Skeletal muscle satellite cell (primary cell): ENCODE measurements around the gene TRIM71.
"Not testable (repeated sequence)": the region's sequence is repeated elsewhere in the genome, so short reads cannot be mapped to it uniquely, and the experiment has no call there.

Experiments
- H3K27me3 ChIP-seq: 2 replicates; pipeline ENCODE4 v1.7.0; 2013; ENCODE audit warnings: low read length; ENCODE audit not compliant: control insufficient read depth, insufficient read depth
- H3K36me3 ChIP-seq: 2 replicates; pipeline ENCODE4 v1.7.0; 2013; ENCODE audit warnings: mild to moderate bottlenecking, control low read depth, low read length; ENCODE audit not compliant: insufficient read depth
- H3K4me1 ChIP-seq: 2 replicates; pipeline ENCODE4 v1.7.0; 2013; ENCODE audit warnings: low read length; ENCODE audit not compliant: control insufficient read depth, insufficient read depth
- H3K4me2 ChIP-seq: 2 replicates; pipeline ENCODE4 v1.7.0; 2013; ENCODE audit warnings: mild to moderate bottlenecking, low read length
- H3K4me3 ChIP-seq: 2 replicates; pipeline ENCODE4 v1.7.0; 2013; ENCODE audit warnings: low read length
- H3K9ac ChIP-seq: 2 replicates; pipeline ENCODE4 v1.7.0; 2013; ENCODE audit warnings: mild to moderate bottlenecking, low read depth, low read length, moderate library complexity
- H3K9me3 ChIP-seq: replicated peaks from 2 replicates; pipeline ENCODE4 v1.7.0; 2013; ENCODE audit warnings: mild to moderate bottlenecking, control low read depth, low read length

Gene TRIM71

DNA sequence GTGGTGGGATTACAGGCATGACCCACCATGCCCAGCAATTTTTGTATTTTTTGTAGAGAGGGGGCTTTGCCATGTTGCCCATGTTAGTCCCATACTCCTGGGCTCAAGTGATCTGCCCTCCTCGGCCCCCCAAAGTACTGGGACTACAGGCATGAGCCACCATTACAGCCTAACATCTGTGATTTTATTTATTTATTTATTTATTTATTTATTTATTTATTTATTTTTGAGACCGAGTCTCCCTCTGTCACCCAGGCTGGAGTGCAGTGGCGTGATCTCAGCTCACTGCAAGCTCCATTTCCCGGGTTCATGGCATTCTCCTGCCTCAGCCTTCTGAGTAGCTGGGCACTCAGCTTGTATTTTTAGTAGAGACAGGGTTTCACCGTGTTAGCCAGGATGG is 16.4 kb upstream of the TRIM71 start:
- not testable (repeated sequence) for H3K36me3 ChIP-seq, H3K9me3 ChIP-seq, H3K4me2 ChIP-seq, H3K4me3 ChIP-seq, H3K4me1 ChIP-seq, H3K9ac ChIP-seq
- peaks cover 24% of the 10 kb centered on the region for H3K27me3 ChIP-seq

DNA sequence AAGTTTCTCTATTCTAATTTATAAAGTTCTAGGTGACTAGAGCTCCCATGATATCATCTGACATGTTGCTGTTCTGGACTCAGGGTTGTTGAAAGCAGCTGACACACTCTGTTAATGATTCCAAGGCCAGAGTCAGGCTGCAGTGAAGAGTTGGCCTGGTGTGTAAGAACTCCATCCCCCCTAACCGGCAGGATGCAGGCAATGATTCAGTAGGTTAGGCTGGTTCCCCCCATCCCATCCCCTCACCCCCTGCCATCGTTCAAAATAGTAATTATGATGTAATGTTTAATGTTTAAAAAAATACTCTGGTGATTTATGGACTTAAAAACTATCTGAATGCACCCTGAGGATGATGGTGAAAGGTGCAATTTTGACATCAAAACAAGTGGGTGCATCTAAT is 4.6 kb upstream of the TRIM71 start:
- H3K9me3 ChIP-seq: no peaks in the 10 kb centered on the region
- H3K4me1 ChIP-seq: peaks cover 17% of the 10 kb centered on the region
- peaks cover 45% of the 10 kb centered on the region for H3K27me3 ChIP-seq
- no peak overlapping the region for H3K4me3 ChIP-seq
- no peak overlapping the region for H3K4me2 ChIP-seq
- no peak overlapping the region for H3K9ac ChIP-seq
- H3K36me3 ChIP-seq: no peaks in the 10 kb centered on the region

DNA sequence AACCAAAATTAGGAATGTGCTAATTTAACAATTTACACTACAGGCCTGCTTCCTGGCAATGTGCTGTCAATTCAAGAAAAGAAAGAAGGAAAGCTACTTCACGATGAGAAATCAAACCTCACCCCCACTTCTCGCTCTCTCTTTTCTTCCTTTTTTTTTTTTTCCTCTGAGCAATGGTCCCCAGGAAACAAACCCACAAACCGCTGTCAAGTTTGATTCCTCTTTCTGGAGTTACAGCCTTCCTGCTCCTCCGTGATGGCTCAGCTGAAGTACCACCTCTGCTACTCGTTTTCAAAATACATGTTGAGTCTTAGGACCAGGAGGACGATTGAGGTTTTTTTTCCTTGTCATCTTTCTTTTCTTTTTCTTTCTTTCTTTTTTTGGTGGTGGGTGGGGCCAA is 3.4 kb upstream of the TRIM71 start:
- H3K4me2 ChIP-seq: no peak overlapping the region
- no peaks in the 10 kb centered on the region for H3K36me3 ChIP-seq
- peaks cover 57% of the 10 kb centered on the region for H3K27me3 ChIP-seq
- H3K4me3 ChIP-seq: no peak overlapping the region
- no peak overlapping the region for H3K9ac ChIP-seq
- H3K9me3 ChIP-seq: peaks cover 9% of the 10 kb centered on the region
- peaks cover 17% of the 10 kb centered on the region for H3K4me1 ChIP-seq

DNA sequence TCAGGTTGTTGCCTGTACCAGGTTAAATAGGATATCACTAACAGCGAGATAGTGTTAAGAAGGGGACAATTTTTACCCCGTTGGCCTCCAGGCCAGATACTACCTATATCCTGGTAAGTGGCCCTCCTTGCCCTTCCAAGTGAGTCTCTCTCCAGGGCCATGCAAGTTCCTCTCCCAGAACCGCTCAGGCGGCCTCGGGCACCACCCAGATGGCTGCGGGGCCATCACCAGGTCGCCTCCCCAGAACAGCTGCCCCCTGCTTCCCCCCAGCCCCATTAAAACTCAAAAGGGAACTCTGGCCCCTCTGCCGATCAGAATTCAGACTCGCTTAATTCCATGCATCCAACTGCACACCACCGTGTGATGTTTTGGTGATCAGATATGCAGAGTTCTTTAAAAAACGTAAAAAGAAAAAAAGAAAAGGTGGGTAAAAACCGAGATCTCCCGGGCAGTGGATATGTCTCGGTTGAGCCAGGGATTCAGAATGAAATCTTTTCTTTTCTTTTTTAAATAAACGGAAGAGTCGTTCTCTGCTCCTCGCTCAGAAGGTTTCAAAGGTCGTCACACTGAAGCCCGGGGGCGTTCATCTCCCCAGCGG is 1.9 kb upstream of the TRIM71 start:
- Histone ChIP-seq H3K4me1 (peaks cover 17% of the 10 kb centered on the region), H3K9me3 (peaks cover 16% of the 10 kb centered on the region), H3K36me3 (no peaks in the 10 kb centered on the region), H3K4me2 (no peak overlapping the region), H3K9ac (no peak overlapping the region), H3K27me3 (peaks cover 73% of the 10 kb centered on the region), H3K4me3 (no peak overlapping the region)

DNA sequence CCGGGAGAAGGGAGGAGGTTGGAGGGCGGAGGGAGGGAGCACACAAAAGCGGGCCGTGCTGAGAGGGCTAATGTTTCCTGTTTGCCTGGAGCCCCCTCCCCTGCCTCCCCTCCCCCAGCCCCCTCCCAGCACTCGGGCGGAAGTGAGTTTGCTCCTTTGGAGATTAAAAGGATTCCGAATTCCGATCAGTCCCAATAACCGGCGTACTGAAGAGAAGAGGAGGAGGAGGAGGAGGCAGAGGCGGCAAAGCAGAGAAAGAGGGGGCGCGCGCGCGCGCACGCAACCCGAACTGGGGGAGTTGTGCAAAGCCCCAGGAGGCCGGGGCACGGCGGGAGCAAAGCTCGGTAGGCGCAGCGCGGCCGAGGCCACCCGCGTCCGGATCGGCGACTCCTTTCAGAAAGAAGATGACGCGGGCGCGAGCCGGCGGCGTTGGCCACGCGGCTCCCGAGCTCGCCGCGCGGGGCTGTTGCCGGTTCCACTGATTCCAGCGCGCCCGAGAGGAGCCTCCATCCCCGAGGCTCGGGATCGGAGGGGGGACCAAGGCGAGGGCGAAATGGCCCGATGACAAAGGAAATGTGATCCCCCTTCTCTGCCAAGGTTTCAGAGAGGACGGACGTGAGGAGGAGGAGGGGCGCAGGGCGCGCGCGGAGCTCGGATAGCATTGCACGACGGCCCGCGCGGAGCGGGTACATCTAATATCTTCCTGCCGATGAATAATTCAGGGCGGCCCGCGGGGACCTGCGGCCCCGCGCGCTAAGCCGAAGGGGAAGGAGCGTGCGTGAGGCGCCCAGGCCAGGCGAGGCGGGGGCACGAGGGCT is 1.1 kb upstream of the TRIM71 start:
- Histone ChIP-seq H3K9ac (no peak overlapping the region), H3K4me3 (peak overlapping the region; percentile 63), H3K9me3 (peaks cover 16% of the 10 kb centered on the region), H3K4me2 (peak overlapping the region; percentile 79), H3K36me3 (no peaks in the 10 kb centered on the region), H3K27me3 (peaks cover 80% of the 10 kb centered on the region), H3K4me1 (peaks cover 17% of the 10 kb centered on the region)

DNA sequence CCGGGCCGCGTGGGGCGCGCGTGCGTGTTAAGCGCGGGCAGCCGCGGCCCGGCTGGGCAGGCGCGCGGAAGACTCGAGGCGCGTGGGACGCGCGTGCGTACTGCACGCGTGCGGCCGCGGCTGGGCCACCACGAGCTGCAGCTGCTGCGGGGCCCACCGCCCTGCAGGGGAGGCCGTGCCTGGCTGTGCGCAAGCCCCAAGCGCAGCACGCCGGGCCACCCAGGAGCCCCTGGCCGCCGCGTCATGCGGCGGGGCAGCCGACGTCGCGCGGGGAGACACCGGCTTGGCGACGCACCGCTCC is 590 bp upstream of the TRIM71 start:
- peaks cover 85% of the 10 kb centered on the region for H3K27me3 ChIP-seq
- H3K4me2 ChIP-seq: peak overlapping the region; percentile 79
- H3K9me3 ChIP-seq: peaks cover 16% of the 10 kb centered on the region
- H3K9ac ChIP-seq: no peak overlapping the region
- H3K4me3 ChIP-seq: peak overlapping the region; percentile 63
- H3K4me1 ChIP-seq: peaks cover 17% of the 10 kb centered on the region
- no peaks in the 10 kb centered on the region for H3K36me3 ChIP-seq

DNA sequence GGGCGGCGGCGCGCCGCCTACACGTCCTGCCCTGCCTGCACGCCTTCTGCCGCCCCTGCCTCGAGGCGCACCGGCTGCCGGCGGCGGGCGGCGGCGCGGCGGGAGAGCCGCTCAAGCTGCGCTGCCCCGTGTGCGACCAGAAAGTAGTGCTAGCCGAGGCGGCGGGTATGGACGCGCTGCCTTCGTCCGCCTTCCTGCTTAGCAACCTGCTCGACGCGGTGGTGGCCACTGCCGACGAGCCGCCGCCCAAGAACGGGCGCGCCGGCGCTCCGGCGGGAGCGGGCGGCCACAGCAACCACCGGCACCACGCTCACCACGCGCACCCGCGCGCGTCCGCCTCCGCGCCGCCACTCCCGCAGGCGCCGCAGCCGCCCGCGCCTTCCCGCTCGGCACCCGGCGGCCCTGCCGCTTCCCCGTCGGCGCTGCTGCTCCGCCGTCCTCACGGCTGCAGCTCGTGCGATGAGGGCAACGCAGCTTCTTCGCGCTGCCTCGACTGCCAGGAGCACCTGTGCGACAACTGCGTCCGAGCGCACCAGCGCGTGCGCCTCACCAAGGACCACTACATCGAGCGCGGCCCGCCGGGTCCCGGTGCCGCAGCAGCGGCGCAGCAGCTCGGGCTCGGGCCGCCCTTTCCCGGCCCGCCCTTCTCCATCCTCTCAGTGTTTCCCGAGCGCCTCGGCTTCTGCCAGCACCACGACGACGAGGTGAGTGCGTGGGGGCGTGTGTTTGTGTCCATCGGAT is 602 bp downstream of the TRIM71 start:
- H3K27me3 ChIP-seq: peaks cover 96% of the 10 kb centered on the region
- no peak overlapping the region for H3K4me3 ChIP-seq
- H3K4me1 ChIP-seq: peaks cover 17% of the 10 kb centered on the region
- no peaks in the 10 kb centered on the region for H3K36me3 ChIP-seq
- H3K9ac ChIP-seq: no peak overlapping the region
- peaks cover 16% of the 10 kb centered on the region for H3K9me3 ChIP-seq
- peak overlapping the region; percentile 79 for H3K4me2 ChIP-seq

DNA sequence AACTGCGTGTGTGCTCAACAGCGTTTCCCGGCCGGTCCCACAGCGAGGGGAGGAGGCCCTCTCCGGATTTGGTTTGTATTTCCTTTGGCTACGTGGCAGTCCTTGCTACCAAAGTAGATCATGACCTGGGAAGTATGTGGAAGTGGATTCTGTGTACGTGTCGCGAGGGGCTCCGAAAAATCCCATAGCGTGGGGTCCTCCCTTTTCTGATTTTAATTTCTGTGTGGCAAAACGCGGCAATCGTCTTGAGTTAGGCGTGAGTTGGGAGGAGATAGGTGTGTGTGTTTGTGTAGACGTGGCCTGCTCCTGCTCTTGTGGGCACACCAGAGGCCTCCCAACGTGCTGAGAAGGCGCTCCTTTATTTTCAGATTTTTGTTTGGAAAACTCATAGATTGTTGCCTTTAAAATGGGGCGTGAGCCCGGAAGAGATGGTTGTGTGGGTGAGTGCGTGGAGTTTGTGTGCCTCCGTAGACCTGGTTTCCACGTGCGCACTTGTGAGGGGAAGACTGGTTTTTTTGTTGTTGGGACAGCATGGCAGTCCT is 1.2 kb downstream of the TRIM71 start:
- Histone ChIP-seq H3K4me1 (peaks cover 17% of the 10 kb centered on the region), H3K4me3 (no peak overlapping the region), H3K27me3 (peaks cover 94% of the 10 kb centered on the region)

DNA sequence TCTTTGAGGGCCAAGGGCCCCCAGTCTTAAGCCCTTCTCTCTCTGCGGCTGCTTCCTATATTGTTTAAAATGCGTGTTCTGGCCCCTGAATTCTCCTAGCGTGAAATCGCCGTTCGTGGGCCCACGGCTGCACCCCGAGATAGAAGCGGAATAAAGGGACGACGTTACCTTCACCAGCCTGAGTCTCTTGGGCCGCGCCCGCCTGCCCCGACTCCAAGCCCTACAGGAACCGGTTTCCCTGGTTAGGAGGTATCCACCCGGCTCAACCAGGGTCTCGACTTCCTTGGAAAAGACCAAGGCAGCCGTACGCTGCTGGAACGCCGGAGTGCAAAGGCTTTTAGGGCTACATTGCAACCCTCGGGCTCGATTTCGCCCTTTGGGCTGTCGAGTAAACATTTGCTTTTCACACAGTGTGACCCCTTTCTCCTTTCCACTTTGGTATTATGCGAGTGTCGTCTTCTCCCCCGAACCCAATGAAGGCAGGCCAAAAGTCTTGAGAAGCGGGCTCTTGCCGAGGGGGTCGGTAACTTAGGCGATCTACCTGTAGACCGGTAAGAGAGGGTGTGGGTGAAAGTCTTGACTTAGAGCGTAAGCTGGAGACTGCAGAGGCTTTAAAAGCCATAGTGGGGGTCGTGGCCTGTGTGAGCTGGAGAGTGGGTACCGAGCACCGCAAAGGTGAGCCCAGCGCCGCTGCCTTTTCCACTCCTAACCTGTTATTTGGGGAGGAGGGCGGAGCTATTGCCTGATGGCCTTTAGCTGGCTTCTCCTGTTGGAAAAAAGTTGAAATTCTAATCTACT is 2.0 kb downstream of the TRIM71 start:
- Histone ChIP-seq H3K27me3 (peaks cover 94% of the 10 kb centered on the region), H3K4me3 (no peak overlapping the region), H3K4me1 (peaks cover 17% of the 10 kb centered on the region), H3K36me3 (no peaks in the 10 kb centered on the region), H3K9ac (no peak overlapping the region), H3K9me3 (peaks cover 16% of the 10 kb centered on the region), H3K4me2 (no peak overlapping the region)

More for the DNA sequence above, 1.2 kb downstream of the TRIM71 start:
- H3K4me2 ChIP-seq: peak overlapping the region; percentile 79
- H3K36me3 ChIP-seq: no peaks in the 10 kb centered on the region
- H3K9me3 ChIP-seq: peaks cover 16% of the 10 kb centered on the region
- no peak overlapping the region for H3K9ac ChIP-seq

DNA sequence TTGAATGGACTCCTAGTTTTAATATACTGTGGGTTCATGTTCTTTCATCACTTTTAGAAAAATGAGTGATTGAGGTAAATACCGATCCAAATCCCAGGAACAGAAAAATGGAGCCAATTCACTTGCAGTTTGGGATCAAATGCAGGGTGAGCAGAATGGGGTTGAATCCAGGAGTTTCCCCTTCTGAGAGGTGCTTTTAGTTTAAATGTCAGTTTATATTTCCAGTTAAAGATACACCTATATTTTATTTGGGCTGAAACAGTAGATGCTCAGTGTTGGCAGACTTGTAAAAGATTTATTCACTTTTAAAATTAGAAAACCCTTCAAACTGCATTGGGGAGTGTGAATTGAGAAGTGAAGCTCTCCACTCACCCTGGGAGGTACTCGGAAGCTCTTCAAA is 2.6 kb downstream of the TRIM71 start:
- Histone ChIP-seq H3K4me3 (no peak overlapping the region), H3K9ac (no peak overlapping the region), H3K9me3 (peaks cover 16% of the 10 kb centered on the region), H3K4me2 (no peak overlapping the region), H3K36me3 (no peaks in the 10 kb centered on the region), H3K4me1 (peaks cover 17% of the 10 kb centered on the region), H3K27me3 (peaks cover 93% of the 10 kb centered on the region)
